Measurements from ENCODE around the gene CMTM5.
"Not testable (repeated sequence)": the region's sequence is repeated elsewhere in the genome, so short reads cannot be mapped to it uniquely, and the experiment has no call there.

DNA sequence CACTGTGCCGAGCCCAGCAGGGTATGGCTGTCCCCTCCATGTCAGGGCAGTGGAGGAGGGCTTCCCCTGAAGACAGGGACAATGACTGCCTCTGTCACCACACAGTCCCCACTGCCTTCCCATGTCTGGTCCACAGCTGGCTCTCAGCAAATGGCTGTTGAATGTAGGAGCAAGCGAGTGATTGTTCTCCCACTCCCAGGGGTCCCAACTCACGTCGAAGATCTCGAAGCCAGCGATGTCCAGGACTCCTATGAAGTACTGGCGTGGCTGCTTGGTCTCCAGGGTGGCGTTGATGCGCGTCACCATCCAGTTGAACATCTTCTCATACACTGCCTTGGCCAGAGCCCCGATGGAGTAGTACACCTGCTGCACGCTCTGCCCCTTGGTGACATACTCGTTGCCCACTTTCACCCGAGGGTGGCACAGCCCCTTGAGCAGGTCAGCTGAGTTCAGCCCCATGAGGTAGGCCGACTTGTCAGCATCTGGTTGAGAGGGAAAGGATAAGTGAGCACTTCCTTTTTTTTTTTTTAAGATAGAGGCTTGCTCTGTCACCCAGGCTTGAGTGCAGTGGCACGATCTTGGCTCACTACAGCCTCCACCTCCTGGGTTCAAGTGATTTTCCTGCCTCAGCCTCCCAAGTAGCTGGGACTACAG is 23.8 kb downstream of the CMTM5 start:
- TF ChIP-seq POLR2A (IDR thresholded peaks at IDR 0.05; ENCODE audit: low read depth, low read length); POLR2AphosphoS5 (IDR thresholded peaks at IDR 0.05; ENCODE audit: low read depth, low read length); TAF1 (IDR thresholded peaks at IDR 0.05; ENCODE audit: borderline replicate concordance, low read depth, low read length): not testable (repeated sequence)
